ENCODE results near the gene LYPD8.

The LYPD8 gene

DNA sequence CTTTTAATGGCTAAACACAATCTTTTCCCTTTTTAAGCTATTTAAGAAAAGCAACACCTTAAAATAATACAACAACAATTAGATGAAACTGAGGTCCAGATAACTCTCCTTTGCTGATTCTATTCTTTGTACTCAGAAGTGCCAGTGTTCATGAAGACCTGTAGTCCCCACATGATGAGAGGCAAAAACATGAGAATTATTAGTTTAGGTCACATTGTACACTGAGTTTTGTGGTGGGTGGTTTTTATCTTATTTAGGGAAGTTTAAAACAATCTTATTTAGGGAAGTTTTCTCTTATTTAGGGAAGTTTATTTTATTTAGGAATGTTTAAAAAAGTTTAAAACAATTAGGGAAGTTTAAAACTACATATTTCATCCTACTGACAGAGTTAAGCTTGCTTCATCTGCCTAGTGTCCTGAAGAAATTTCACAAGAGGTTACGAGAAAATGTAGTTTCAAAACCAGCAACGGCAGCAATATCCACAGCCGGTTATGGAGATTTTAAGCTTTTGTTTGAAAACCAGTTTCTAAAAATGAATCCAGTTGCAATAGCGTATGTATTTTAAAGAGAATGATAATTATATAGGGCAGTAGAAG, 45.2 kb downstream of the LYPD8 start:
- DNase-seq (ENCODE audit: low read depth), result no peak
- no peak overlapping the region for H3K4me3 ChIP-seq (ENCODE audit: low read depth, low read length)

DNA sequence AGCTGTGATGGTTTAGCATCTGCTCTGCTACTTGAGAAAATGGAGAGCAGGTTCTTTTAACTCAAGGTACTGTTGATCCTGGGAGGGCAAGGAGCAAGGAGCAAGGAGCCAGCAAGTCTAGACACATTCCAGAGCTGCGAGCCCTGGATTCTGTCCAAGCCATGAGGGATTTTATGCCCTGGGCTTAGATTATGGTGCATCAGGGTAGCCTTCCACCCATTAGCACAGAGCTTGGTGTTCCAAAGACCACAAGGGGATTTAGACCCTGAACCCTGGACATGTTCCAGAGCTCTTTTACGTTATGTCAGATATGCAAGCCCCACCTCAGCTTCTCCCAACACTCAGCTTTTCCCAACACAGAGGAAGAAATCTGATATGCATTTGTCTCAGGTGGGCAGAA, 51.0 kb downstream of the LYPD8 start:
- no peak for DNase-seq (ENCODE audit: low read depth)
- H3K4me3 ChIP-seq (ENCODE audit: low read depth, low read length), result no peak overlapping the region

DNA sequence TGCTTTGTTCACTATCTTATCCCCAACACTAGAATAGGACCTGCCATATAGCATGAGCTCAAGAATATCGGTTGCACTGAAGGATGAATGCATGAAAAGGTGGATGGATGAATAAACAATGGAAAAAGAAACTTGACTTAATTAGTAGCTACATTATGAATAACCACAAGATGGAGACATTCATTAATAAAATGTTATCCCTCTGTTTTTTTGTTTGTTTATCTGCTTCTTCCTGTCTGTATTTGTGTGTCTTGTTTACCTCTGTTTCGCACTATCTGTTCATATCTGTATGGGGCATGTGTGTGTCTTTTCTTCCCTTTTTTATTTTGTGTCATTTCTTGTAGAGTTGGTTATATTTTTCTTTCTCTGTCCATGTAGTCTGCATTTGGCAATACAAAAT, 51.9 kb downstream of the LYPD8 start:
- no peak for DNase-seq (ENCODE audit: low read depth)
- H3K4me3 ChIP-seq (ENCODE audit: low read depth, low read length), result no peak overlapping the region

DNA sequence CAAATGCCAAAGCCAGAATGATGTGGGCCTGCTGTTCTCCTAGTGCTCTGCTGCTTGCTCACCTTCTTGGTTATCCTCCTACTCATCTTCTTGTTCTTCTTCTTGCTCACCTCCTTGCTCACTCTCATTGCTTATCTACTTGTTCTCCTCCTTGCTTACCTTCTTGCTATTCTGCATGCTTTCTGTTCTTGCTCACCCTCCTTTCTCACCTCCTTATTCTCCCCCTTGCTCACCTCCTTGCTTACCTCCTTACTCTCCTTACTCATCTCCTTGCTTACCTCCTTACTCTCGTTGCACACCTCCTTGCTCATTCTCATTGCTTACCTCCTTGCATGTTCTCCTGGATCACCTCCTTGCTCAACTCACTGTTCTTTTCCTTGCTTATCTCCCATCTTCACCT, 52.8 kb downstream of the LYPD8 start, which contains the start of gene OR14I1:
OR14I1 (minus strand) TSS at position 53 of the 400 bp plus-strand sequence.
- no peak within 1 kb of the TSS for H3K4me3 ChIP-seq (ENCODE audit: low read depth, low read length)
- no peak for DNase-seq (ENCODE audit: low read depth)

DNA sequence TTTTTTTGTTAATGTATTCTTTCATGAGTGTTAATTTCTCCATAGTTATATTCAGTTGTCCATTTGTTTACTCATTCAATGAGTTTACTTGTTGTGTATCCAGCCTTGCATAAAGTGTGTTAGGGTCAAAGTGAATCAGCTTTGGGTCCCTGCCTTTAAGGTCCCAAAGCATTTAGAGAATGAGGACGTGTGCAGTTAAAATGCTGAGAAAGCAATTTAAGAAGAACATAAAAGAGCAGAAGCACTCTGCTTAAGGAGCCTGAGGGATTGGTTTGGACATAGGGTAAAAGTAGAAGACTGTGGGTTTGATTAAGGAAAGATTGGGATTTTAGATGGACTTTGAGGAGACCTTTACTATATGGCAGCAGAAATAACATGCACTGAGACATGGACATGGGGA, 56.5 kb downstream of the LYPD8 start:
- DNase-seq (ENCODE audit: low read depth), result no peak
- no peak overlapping the region for H3K4me3 ChIP-seq (ENCODE audit: low read depth, low read length)

DNA sequence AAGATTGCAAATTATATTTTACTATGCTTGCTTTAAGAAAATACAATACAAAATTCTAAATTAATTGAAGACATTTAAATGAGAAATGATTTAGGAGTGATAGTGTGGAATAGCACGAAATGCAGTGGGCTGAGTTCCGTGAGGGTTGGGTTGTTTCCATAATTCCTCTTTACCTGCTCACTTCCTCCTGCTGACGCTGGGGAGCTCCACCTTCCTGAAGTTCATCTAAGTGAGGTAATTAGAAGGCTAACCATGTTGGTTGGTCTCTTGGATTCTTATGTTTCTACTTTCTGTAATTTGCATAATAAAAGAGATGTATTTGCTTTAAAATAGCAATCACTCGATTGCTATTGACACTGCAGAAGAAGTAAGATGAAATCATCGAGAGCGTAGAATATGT, 57.7 kb downstream of the LYPD8 start:
- H3K4me3 ChIP-seq (ENCODE audit: low read depth, low read length), result no peak overlapping the region
- DNase-seq (ENCODE audit: low read depth), result no peak

DNA sequence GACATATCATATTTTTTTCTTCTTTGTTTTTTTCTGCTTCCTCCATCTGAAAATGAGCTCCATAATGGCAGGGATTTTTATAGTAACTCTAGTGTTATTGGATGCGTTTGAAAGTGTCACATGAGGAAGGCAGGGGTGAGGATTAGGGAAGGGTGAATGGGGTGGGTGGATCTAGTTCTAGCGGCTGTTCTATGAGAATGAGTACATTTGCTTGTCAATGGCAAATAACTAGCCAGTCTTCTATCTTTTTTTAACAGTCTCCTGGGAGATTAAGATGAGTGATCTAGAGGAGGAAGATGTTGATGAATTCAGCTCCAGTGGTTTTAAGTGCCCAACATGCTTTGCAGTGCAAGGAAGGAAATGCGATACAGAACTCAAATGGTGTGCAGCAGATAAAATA, 58.8 kb downstream of the LYPD8 start:
- no peak for DNase-seq (ENCODE audit: low read depth)
- no peak overlapping the region for H3K4me3 ChIP-seq (ENCODE audit: low read depth, low read length)

DNA sequence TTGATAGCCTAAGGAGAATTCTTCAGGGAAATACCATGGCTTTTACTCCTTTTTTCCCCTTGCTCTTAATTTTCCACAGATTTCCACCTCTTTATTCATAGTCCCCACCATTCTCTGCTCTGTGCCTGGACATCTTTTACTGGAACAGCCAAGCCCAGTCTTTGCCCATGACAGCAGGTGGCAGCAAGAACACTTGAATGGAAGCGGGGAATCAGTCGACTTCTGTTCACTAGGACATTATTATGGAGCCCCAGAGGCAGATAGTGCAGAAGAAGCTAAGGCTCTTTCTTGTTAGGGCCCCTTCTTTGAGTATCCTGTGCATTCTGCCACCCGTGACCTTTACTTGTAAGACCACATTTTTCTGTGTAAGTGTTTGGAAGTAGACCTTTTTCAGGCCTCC, 59.3 kb downstream of the LYPD8 start:
- DNase-seq (ENCODE audit: low read depth), result no peak
- H3K4me3 ChIP-seq (ENCODE audit: low read depth, low read length), result no peak overlapping the region

DNA sequence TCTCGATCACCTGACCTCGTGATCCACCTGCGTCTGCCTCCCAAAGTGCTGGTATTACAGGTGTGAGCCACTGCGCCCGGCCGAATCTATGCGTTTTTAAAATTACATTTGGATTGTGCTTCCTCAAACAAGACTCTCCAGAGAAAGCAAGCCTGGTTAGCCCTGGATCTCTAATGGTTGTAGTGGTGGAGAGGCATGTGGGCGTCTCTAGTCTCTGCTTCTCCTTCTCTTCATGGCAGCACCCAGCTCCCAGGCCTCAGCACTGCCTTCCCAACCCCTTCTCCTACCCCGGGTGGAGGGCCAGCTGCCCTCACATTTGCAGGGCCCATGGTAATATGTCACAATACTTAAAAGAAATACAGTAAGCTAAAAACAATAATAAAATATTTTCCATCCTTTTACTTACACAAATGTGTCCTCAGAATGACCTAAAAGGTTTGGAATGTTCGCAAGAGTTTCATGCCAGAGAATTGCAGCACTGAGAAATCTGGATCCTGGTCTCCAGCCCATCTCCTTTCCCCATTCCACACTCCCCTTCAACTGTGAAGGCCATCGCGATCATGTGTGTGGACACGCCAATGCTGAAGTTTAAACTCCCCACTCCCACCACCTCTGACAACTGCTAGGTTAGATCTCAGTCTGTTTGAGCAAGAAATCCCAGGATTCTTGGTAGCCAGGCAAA, 60.0 kb downstream of the LYPD8 start:
- DNase-seq (ENCODE audit: low read depth), result no peak
- no peak overlapping the region for H3K4me3 ChIP-seq (ENCODE audit: low read depth, low read length)

DNA sequence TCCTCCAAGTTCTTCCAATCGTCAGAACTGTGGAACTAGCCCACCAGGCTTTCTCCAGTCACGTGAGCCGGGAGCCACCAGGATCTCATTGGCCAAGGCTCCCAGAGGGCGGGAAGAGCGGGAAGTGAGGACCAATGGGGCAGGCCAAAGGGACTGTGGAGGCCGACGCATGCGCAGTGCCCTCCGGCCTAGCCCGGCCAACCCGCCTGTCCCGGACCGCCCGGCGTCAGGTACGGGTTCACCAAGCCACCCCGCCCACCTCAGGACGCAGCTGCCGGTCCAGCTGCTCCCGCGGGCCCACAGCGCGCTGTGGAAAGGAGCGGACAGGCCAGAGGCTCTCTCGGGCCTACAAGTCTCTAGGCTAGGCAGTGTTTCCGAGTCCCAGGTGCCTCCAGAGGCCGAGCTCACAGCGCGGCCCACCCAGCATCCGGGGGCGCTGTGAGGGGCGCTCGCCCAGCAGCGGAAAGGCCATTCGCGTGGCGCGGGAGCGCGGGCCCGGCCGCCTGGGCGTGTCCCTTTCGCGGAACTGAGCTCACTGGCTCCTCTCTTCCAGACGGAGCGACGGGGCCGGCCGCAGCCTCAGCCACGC, 63.9 kb downstream of the LYPD8 start:
- no peak for DNase-seq (ENCODE audit: low read depth)
- no peak overlapping the region for H3K4me3 ChIP-seq (ENCODE audit: low read depth, low read length)
